Measurements from ENCODE around the gene SNX1.
A peak's percentile ranks its signal among the peaks of the same experiment; 100 is the strongest.
"Not testable (repeated sequence)": the region's sequence is repeated elsewhere in the genome, so short reads cannot be mapped to it uniquely, and the experiment has no call there.

SNX1 gene

DNA sequence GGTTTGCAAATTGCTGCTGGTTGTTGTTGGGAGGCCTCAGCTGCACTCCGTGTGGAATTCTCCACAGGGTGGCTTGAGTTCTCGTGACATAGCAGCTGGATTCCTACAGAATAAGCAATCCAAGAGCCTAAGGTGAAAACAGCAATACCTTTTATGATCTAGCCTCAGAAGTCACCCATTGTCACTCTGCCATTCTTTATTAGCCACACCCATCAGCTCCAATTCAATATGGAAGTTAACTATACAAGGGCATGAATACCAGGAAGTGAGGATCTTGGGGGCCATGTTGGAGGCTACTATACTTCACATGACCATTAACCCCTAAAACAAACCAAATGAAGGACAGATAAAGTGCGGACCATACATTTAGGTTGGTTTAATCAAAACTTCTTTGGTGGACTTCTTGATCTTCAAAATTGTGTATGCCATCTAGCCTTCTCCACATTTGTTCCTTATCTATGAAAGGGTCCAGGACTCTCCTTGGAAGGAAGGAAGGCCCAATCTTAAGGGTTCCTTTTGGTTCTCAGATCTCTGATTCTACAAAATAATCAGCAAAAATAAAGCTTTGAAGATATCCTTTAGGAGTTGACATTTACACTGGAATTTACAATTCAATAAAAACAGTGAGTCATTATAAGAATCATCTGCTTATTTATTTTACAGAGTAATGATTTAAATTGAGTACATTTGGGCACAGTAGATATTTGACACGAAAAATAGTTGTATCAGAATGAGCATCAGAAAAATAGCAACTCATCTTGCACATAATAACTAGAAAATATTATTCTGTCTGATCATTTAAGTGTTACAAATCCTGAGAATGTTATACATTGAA lies 23.6 kb upstream of the SNX1 start:
- no peak for DNase-seq
- Histone ChIP-seq H3K27me3 (replicated peaks) (no peaks in the 10 kb centered on the region), H3K36me3 (replicated peaks) (no peaks in the 10 kb centered on the region), H3K27ac (peak overlapping the region; percentile 43), H3K4me3 (ENCODE audit: low read depth, low read length) (no peak overlapping the region)
- TF ChIP-seq, protein P1, sequence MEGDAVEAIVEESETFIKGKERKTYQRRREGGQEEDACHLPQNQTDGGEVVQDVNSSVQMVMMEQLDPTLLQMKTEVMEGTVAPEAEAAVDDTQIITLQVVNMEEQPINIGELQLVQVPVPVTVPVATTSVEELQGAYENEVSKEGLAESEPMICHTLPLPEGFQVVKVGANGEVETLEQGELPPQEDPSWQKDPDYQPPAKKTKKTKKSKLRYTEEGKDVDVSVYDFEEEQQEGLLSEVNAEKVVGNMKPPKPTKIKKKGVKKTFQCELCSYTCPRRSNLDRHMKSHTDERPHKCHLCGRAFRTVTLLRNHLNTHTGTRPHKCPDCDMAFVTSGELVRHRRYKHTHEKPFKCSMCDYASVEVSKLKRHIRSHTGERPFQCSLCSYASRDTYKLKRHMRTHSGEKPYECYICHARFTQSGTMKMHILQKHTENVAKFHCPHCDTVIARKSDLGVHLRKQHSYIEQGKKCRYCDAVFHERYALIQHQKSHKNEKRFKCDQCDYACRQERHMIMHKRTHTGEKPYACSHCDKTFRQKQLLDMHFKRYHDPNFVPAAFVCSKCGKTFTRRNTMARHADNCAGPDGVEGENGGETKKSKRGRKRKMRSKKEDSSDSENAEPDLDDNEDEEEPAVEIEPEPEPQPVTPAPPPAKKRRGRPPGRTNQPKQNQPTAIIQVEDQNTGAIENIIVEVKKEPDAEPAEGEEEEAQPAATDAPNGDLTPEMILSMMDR (IDR thresholded peaks at IDR 0.05; ENCODE audit: low read depth, low read length, missing control alignments) = no peak
- in situ Hi-C loops (cut with HindIII; ENCODE audit: low pct_ligation_motif_present, low sequenced_read_pairs) = no loop called here

DNA sequence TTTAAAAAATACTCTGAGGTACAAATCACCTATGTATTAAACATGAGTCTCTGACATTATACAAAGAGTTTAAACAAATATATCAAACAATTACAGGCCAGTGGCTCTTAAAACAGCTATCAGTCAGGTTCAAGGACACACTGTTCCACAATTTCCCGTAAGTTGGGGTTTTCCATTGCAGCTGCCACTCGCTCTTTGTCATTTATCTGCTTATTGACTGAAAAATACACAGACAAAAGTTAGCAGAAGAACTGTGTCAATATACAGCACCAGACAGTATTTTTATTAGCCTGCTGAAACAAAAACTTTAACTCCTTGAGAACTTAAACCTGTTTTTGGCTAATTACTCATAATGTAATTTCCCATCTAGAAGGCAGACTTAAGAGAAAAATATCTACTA lies 23.0 kb upstream of the SNX1 start:
- TF ChIP-seq, protein P1 (IDR thresholded peaks at IDR 0.05; ENCODE audit: low read depth, low read length, missing control alignments) = no peak
- H3K27ac ChIP-seq = no peak overlapping the region
- in situ Hi-C loops (cut with HindIII; ENCODE audit: low pct_ligation_motif_present, low sequenced_read_pairs) = no loop called here

DNA sequence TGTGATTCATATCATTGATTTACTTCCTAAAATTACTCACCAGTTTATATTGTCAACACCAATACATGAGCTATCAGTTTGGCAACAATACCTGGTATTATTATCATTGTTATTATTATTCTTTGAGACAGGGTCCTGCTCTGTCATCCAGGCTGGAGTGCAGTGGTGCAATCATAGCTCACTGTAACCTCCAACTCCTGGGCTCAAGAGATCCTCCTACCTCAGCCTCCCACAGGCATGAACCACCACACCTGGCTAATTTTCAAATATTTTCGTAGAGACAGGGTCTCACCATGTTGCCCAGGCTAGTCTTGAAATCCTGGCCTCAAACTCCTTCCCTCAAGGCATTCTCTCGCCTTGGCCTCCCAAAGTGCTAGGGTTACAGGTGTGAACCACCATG lies 22.3 kb upstream of the SNX1 start:
- H3K27ac ChIP-seq; DNase-seq; in situ Hi-C loops (cut with HindIII; ENCODE audit: low pct_ligation_motif_present, low sequenced_read_pairs): not testable (repeated sequence)

More for the DNA sequence above, 23.0 kb upstream of the SNX1 start:
- no peaks in the 10 kb centered on the region for H3K27me3 ChIP-seq (replicated peaks)
- no peak for DNase-seq
- peaks cover 2% of the 10 kb centered on the region for H3K36me3 ChIP-seq (replicated peaks)
- H3K4me3 ChIP-seq (ENCODE audit: low read depth, low read length) = no peak overlapping the region

DNA sequence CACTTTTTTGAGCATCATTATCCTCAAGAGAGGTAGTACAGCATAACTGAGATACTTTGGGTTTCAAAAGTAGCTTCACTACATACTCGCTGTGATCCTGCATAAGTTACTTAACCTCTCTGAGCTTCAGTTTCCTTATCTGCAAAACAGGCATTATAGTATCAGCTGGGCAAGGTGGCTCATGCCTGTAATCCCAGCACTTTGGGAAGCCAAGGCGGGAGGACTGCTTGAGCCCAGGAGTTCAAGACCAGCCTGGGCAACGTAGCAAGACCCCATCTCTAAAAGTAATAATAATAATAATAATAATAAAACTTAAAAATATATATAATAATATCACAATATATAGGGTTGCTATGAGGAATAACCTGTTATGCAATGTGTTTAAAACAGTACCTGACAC lies 13.0 kb upstream of the SNX1 start:
- Histone ChIP-seq H3K4me3 (ENCODE audit: low read depth, low read length) (no peak overlapping the region), H3K27ac (no peak overlapping the region), H3K36me3 (replicated peaks) (peaks cover 16% of the 10 kb centered on the region), H3K27me3 (replicated peaks) (no peaks in the 10 kb centered on the region)
- in situ Hi-C loops (cut with HindIII; ENCODE audit: low pct_ligation_motif_present, low sequenced_read_pairs) = no loop called here
- TF ChIP-seq, protein P1 (IDR thresholded peaks at IDR 0.05; ENCODE audit: low read depth, low read length, missing control alignments) = no peak
- no peak for DNase-seq

More for the DNA sequence above, 22.3 kb upstream of the SNX1 start:
- not testable (repeated sequence) for H3K27me3 ChIP-seq (replicated peaks); H3K36me3 ChIP-seq (replicated peaks); H3K4me3 ChIP-seq (ENCODE audit: low read depth, low read length)

DNA sequence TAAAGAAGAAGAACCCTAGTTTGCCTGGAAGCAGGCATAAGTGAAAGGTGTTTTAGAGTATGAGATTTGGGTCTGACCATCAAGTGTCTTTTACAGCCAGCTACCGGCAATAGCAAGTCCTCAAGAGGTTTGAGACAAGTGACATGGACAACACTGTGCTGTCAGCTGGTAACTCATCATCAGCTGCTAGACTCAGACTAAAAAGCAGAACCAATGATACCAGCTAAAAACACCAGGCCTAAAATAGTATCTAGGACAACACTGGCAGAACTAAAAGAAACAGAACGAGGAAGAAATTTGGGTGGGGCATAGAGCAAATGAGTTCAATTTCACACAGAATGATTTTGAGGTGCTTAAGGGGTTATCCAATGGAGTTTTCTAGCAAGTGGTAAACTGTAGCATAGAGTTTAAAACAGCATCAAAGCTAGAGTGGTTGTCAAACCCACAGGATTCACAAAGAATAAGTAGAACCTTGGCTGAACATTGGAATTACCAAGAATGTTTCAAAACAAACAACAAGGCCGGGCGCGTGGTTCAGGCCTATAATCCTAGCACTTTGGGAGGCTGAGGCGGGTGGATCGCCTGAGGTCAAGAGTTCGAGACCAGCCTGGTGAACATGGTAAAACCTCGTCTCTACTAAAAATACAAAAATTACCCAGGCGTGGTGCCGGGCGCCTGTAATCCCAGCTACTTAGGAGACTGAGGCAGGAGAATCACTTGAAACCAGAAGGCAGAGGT lies 6.1 kb upstream of the SNX1 start:
- TF ChIP-seq, protein P1 (IDR thresholded peaks at IDR 0.05; ENCODE audit: low read depth, low read length, missing control alignments) = no peak
- Histone ChIP-seq H3K27ac (no peak overlapping the region), H3K36me3 (replicated peaks) (peaks cover 7% of the 10 kb centered on the region), H3K4me3 (ENCODE audit: low read depth, low read length) (no peak overlapping the region), H3K27me3 (replicated peaks) (no peaks in the 10 kb centered on the region)
- in situ Hi-C loops (cut with HindIII; ENCODE audit: low pct_ligation_motif_present, low sequenced_read_pairs) = no loop called here
- DNase-seq = no peak

DNA sequence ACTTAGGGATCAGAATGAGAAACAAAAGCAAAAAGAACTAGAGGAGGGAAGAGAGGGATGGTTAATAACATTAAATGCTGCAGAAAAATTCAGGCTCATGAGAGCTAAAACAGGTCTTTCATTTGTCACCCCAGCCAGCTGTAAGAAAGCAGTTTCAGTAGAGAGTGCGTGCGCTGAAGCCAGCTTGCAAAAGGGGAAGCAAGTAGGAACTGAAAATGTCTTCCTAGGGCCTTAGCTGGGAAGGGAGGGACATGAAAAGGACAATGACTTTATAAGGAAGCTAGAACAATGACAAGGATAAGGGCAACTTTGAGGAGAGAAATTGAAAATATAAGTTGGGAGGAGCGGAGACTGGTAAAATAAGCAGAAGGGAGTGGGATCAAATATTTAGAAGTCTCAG lies 5.3 kb upstream of the SNX1 start:
- in situ Hi-C loops (cut with HindIII; ENCODE audit: low pct_ligation_motif_present, low sequenced_read_pairs) = no loop called here
- Histone ChIP-seq H3K27me3 (replicated peaks) (no peaks in the 10 kb centered on the region), H3K36me3 (replicated peaks) (peaks cover 7% of the 10 kb centered on the region), H3K4me3 (ENCODE audit: low read depth, low read length) (no peak overlapping the region), H3K27ac (no peak overlapping the region)
- no peak for DNase-seq
- TF ChIP-seq, protein P1 (IDR thresholded peaks at IDR 0.05; ENCODE audit: low read depth, low read length, missing control alignments) = no peak

Data from brain microvascular endothelial cell (primary cell).